IMR-90 (cell line): ENCODE measurements around the gene PROB1. TPM values are rescaled to one million over a fixed set of nuclear protein-coding genes. Genes with fewer than 3 reads are reported as not detected.

ENCODE experiments used
- ATAC-seq: fragments of 200-7000 bp; cut with Tn5 transposase; 2 replicates; pipeline ENCODE4 v1.9.1; 2020; ENCODE audit warnings: low read depth, mild to moderate bottlenecking, moderate library complexity
- BruUV-seq: library from RNA; stranded (reverse); fragments of 400-500 nt; replicated peaks from 2 replicates; lab custom pipeline; 2021; lab: Mats Ljungman, UMichigan
- CTCF ChIA-PET: fragments of 300-600 bp; formaldehyde crosslinking; extraction: SDS; loops from one replicate; lab custom pipeline; 2021; ENCODE audit warnings: antibody characterized with exemption; lab: Yijun Ruan, JAX
- POLR2A ChIA-PET: fragments of 300-600 bp; sonication (Branson Sonifier 250); formaldehyde crosslinking; loops from one replicate; lab custom pipeline; 2022; ENCODE audit warnings: antibody characterized with exemption; ENCODE audit not compliant: unreplicated experiment; lab: Charles Lee
- DNase-seq: peaks from one replicate; pipeline ENCODE4 v3.0.0; 2013
- H2AFZ ChIP-seq: replicated peaks from 2 replicates; pipeline ENCODE3; 2013; ENCODE audit warnings: low read length, mild to moderate bottlenecking; ENCODE audit not compliant: poor library complexity
- H2AK5ac ChIP-seq: 2 replicates; pipeline ENCODE4 v1.6.1; 2013; ENCODE audit warnings: low read depth, low read length, inconsistent platforms
- H2AK9ac ChIP-seq: replicated peaks from 2 replicates; pipeline ENCODE3; 2013; ENCODE audit warnings: mild to moderate bottlenecking, low read depth, low read length, moderate library complexity; ENCODE audit not compliant: poor library complexity
- H2BK120ac ChIP-seq: 2 replicates; pipeline ENCODE4 v1.6.1; 2013; ENCODE audit warnings: low read depth, low read length, inconsistent platforms
- H2BK15ac ChIP-seq: 3 replicates; pipeline ENCODE4 v1.6.1; 2013; ENCODE audit warnings: low read depth, low read length, inconsistent platforms
- H2BK20ac ChIP-seq: 2 replicates; pipeline ENCODE4 v1.6.1; 2013; ENCODE audit warnings: low read depth, mild to moderate bottlenecking, inconsistent platforms, low read length, moderate library complexity
- H2BK5ac ChIP-seq: 2 replicates; pipeline ENCODE4 v1.6.1; 2013; ENCODE audit warnings: mild to moderate bottlenecking, low read depth, low read length, inconsistent platforms; ENCODE audit not compliant: poor library complexity, severe bottlenecking
- H3K14ac ChIP-seq: replicated peaks from 2 replicates; pipeline ENCODE4 v1.6.1; 2013; ENCODE audit warnings: low read depth, low read length, inconsistent platforms
- H3K18ac ChIP-seq: 2 replicates; pipeline ENCODE4 v1.6.1; 2013; ENCODE audit warnings: low read depth, low read length, control low read depth
- H3K23ac ChIP-seq: 2 replicates; pipeline ENCODE4 v1.6.1; 2013; ENCODE audit warnings: low read depth, low read length, inconsistent platforms
- H3K27ac ChIP-seq: 2 replicates; pipeline ENCODE4 v1.5.1; 2013; ENCODE audit warnings: mild to moderate bottlenecking, control low read depth, low read length; ENCODE audit not compliant: insufficient read depth
- H3K27me3 ChIP-seq: 2 replicates; pipeline ENCODE4 v1.6.1; 2013; ENCODE audit warnings: low read length; ENCODE audit not compliant: control insufficient read depth, insufficient read depth
- H3K36me3 ChIP-seq: 2 replicates; pipeline ENCODE4 v1.6.1; 2013; ENCODE audit warnings: low read length, mixed read lengths; ENCODE audit not compliant: control insufficient read depth, insufficient read depth
- H3K4ac ChIP-seq: 2 replicates; pipeline ENCODE4 v1.6.1; 2013; ENCODE audit warnings: low read depth, low read length, inconsistent platforms
- H3K4me1 ChIP-seq: 2 replicates; pipeline ENCODE4 v1.6.1; 2013; ENCODE audit warnings: low read length, mixed read lengths; ENCODE audit not compliant: control insufficient read depth, insufficient read depth
- H3K4me2 ChIP-seq: 2 replicates; pipeline ENCODE4 v1.6.1; 2013; ENCODE audit warnings: low read depth, mild to moderate bottlenecking, control low read depth, low read length, moderate library complexity
- H3K4me3 ChIP-seq: 2 replicates; pipeline ENCODE4 v1.5.1; 2013; ENCODE audit warnings: low read depth, mild to moderate bottlenecking, control low read depth, low read length, moderate library complexity; ENCODE audit not compliant: insufficient read depth
- H3K56ac ChIP-seq: 2 replicates; pipeline ENCODE4 v1.6.1; 2013; ENCODE audit warnings: low read length, inconsistent platforms; ENCODE audit not compliant: insufficient read depth; ENCODE audit errors: extremely low read depth
- H3K79me1 ChIP-seq, 2 experiments: 2 replicates each; pipeline ENCODE4 v1.6.1; 2013; ENCODE audit warnings: low read length in 2 of 2, inconsistent platforms in 1 of 2, low read depth in 1 of 2
- H3K9ac ChIP-seq: 2 replicates; pipeline ENCODE4 v1.6.1; 2013; ENCODE audit warnings: low read depth, low read length, control low read depth
- H3K9me1 ChIP-seq: 2 replicates; pipeline ENCODE4 v1.6.1; 2013; ENCODE audit warnings: low read length, inconsistent platforms; ENCODE audit not compliant: insufficient read depth
- H3K9me3 ChIP-seq: 2 replicates; pipeline ENCODE4 v1.6.1; 2013; ENCODE audit warnings: low read length; ENCODE audit not compliant: control insufficient read depth, insufficient read depth
- H4K20me1 ChIP-seq: 2 replicates; pipeline ENCODE4 v1.6.1; 2013; ENCODE audit warnings: low read length, inconsistent platforms; ENCODE audit not compliant: insufficient read depth
- H4K5ac ChIP-seq: 2 replicates; pipeline ENCODE4 v1.6.1; 2013; ENCODE audit warnings: mild to moderate bottlenecking, low read depth, low read length, control low read depth
- H4K8ac ChIP-seq, 2 experiments: 2 replicates each; pipeline ENCODE4 v1.6.1; 2013; ENCODE audit warnings: low read depth in 2 of 2, low read length in 2 of 2, control low read depth in 1 of 2, inconsistent platforms in 1 of 2
- H4K91ac ChIP-seq: 2 replicates; pipeline ENCODE4 v1.6.1; 2013; ENCODE audit warnings: low read depth, low read length, inconsistent platforms; ENCODE audit not compliant: insufficient read depth
- CEBPB ChIP-seq: IDR thresholded peaks from 2 replicates; pipeline ENCODE4 v1.6.1; 2012; ENCODE audit warnings: low read depth, low read length, improper control_type of control experiment
- CHD1 ChIP-seq: IDR thresholded peaks from 2 replicates; pipeline ENCODE4 v1.6.1; 2012; ENCODE audit warnings: low read depth, low read length, improper control_type of control experiment
- FOS ChIP-seq: fragments of 150-350 bp; IDR thresholded peaks from 2 replicates; pipeline ENCODE4 v1.6.1; 2016; ENCODE audit warnings: low read depth, low read length
- MAFK ChIP-seq: IDR thresholded peaks from 2 replicates; pipeline ENCODE4 v1.6.1; 2012; ENCODE audit warnings: low read depth, low read length, improper control_type of control experiment
- MXI1 ChIP-seq: IDR thresholded peaks from 2 replicates; pipeline ENCODE4 v1.6.1; 2012; ENCODE audit warnings: low read depth, mild to moderate bottlenecking, low read length, moderate library complexity, borderline replicate concordance
- POLR2A ChIP-seq: IDR thresholded peaks from 2 replicates; pipeline ENCODE4 v1.6.1; 2012; ENCODE audit warnings: mild to moderate bottlenecking, low read depth, low read length
- RAD21 ChIP-seq: IDR thresholded peaks from 2 replicates; pipeline ENCODE4 v1.6.1; 2012; ENCODE audit warnings: low read length, improper control_type of control experiment
- RCOR1 ChIP-seq: IDR thresholded peaks from 2 replicates; pipeline ENCODE4 v1.6.1; 2012; ENCODE audit warnings: mild to moderate bottlenecking, low read length, improper control_type of control experiment; ENCODE audit not compliant: insufficient replicate concordance
- RFX5 ChIP-seq: IDR thresholded peaks from 2 replicates; pipeline ENCODE4 v1.8.0; 2012; ENCODE audit warnings: low read depth, mild to moderate bottlenecking, low read length, moderate library complexity
- SMC3 ChIP-seq: fragments of 150-350 bp; IDR thresholded peaks from 2 replicates; pipeline ENCODE4 v1.6.1; 2016; ENCODE audit warnings: low read depth, mild to moderate bottlenecking, antibody characterized with exemption, low read length, moderate library complexity
- WGBS, 2 experiments: methylation state at CpG; one replicate each; pipeline versions ENCODE4 v1.1.5 to v1.1.7; 2013; ENCODE audit warnings: missing lambda C conversion rate in 2 of 2; ENCODE audit not compliant: insufficient read length in 1 of 2; ENCODE audit errors: extremely low coverage in 2 of 2; 5-methylcytosine and 5-hydroxymethylcytosine counted together
- dilution Hi-C: fragments of 300-500 bp; cut with HindIII; formaldehyde crosslinking; loops from one replicate; pipeline ENCODE4 v1.14.3; 2018; ENCODE audit warnings: low sequenced_read_pairs; ENCODE audit not compliant: unreplicated experiment
- in situ Hi-C: fragments of 300-500 bp; cut with MboI; formaldehyde crosslinking; loops from 3 replicates; pipeline ENCODE4 v1.14.3; 2019; ENCODE audit warnings: low sequenced_read_pairs, inconsistent platforms, mixed read lengths
- intact Hi-C: fragments of 100-400 bp; cut with micrococcal nuclease; formaldehyde crosslinking; loops from 2 replicates; pipeline ENCODE4 v1.10.0; 2022
- polyA plus RNA-seq, 3 experiments: library from polyadenylated mRNA; depleted of rRNA; stranded (reverse); fragments of >200 nt; gene quantifications; 2 replicates each; pipeline ENCODE4 v1.2.3, GENCODE V29; 2012; ENCODE audit warnings: low replicate concordance in 1 of 3
- total RNA-seq: library from RNA; depleted of rRNA; stranded (reverse); fragments of >200 nt; gene quantifications from 2 replicates; pipeline ENCODE4 v1.2.3, GENCODE V29; 2012
- TF ChIP-seq, protein P1 (sequence below): fragments of 150-350 bp; IDR thresholded peaks from 2 replicates; pipeline ENCODE4 v1.6.1; 2016; ENCODE audit warnings: low read depth, mild to moderate bottlenecking, low read length, moderate library complexity, borderline replicate concordance
- TF ChIP-seq, protein P2 (sequence below): fragments of 150-350 bp; IDR thresholded peaks from 2 replicates; pipeline ENCODE4 v1.6.1; 2017; ENCODE audit warnings: mild to moderate bottlenecking, antibody characterized with exemption, low read length, low read depth
- TF ChIP-seq, protein P3 (sequence below): conservative IDR thresholded peaks from 2 replicates; pipeline ENCODE4 v1.5.1; 2012; ENCODE audit warnings: mild to moderate bottlenecking, low read depth, low read length, improper control_type of control experiment

The PROB1 gene
- total and polyA plus RNA-seq, 2 of the 4 experiments (the other 2 are of a cell fraction) = under 0.01 to 0.38 TPM

DNA sequence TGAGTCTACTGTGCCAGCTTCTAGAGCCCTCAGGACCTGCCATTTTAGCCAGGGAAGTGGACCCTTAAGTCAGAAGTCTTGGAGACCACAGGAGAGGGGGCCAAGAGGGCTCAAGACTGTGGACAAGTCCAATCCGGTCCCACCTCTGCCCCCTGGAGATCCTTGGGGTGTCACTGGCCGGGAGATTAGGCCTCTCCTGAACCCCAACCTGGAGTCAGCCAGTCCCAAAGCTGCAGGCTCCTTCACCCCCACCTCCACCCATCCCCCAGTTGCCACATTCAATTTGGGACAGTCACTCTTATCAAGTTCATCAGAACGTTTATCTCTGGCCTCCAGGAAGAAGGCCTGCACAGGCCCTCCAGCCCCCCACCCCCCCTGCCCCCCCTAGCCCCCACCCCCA, 12.1 kb downstream of the PROB1 start:
- in situ Hi-C loops = no loop called here
- Histone ChIP-seq H4K20me1 (no peaks in the 10 kb centered on the region), H4K91ac (no peak overlapping the region), H2BK20ac (no peak overlapping the region), H2AK9ac (no peak overlapping the region), H3K56ac (no peak overlapping the region), H3K4me2 (no peak overlapping the region), H3K4me1 (peaks cover 3% of the 10 kb centered on the region; the same call in 1 of the 2 replicates), H2AFZ (no peak overlapping the region), H3K9me1 (no peaks in the 10 kb centered on the region), H3K36me3 (peaks cover 2% of the 10 kb centered on the region; the same call in 1 of the 2 replicates), H3K27ac (no peak overlapping the region), H4K8ac (no peak overlapping the region), H3K23ac (no peak overlapping the region), H3K18ac (no peak overlapping the region), H3K4me3 (no peak overlapping the region), H2BK15ac (no peak overlapping the region), H2BK120ac (no peak overlapping the region), H3K4ac (no peak overlapping the region), H3K14ac (no peak overlapping the region), H4K5ac (no peak overlapping the region), H2AK5ac (no peak overlapping the region), H3K9ac (no peak overlapping the region), H2BK5ac (no peak overlapping the region), H3K9me3 (no peaks in the 10 kb centered on the region), H3K79me1 (no peaks in the 10 kb centered on the region), H3K27me3 (no peaks in the 10 kb centered on the region)
- WGBS, 2 experiments = no CpG with 5 or more reads among the region's 3 CpGs
- ChIA-PET CTCF (no interaction called here), POLR2A (no interaction called here)
- intact Hi-C loops = no loop called here
- TF ChIP-seq MAFK (no peak), CHD1 (no peak), FOS (no peak), POLR2A (no peak), SMC3 (no peak), RFX5 (no peak), CEBPB (no peak), RAD21 (no peak), MXI1 (no peak), RCOR1 (no peak)
- TF ChIP-seq, protein P1, sequence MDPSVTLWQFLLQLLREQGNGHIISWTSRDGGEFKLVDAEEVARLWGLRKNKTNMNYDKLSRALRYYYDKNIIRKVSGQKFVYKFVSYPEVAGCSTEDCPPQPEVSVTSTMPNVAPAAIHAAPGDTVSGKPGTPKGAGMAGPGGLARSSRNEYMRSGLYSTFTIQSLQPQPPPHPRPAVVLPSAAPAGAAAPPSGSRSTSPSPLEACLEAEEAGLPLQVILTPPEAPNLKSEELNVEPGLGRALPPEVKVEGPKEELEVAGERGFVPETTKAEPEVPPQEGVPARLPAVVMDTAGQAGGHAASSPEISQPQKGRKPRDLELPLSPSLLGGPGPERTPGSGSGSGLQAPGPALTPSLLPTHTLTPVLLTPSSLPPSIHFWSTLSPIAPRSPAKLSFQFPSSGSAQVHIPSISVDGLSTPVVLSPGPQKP = no peak
- TF ChIP-seq, protein P2, sequence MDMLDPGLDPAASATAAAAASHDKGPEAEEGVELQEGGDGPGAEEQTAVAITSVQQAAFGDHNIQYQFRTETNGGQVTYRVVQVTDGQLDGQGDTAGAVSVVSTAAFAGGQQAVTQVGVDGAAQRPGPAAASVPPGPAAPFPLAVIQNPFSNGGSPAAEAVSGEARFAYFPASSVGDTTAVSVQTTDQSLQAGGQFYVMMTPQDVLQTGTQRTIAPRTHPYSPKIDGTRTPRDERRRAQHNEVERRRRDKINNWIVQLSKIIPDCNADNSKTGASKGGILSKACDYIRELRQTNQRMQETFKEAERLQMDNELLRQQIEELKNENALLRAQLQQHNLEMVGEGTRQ = no peak
- TF ChIP-seq, protein P3, sequence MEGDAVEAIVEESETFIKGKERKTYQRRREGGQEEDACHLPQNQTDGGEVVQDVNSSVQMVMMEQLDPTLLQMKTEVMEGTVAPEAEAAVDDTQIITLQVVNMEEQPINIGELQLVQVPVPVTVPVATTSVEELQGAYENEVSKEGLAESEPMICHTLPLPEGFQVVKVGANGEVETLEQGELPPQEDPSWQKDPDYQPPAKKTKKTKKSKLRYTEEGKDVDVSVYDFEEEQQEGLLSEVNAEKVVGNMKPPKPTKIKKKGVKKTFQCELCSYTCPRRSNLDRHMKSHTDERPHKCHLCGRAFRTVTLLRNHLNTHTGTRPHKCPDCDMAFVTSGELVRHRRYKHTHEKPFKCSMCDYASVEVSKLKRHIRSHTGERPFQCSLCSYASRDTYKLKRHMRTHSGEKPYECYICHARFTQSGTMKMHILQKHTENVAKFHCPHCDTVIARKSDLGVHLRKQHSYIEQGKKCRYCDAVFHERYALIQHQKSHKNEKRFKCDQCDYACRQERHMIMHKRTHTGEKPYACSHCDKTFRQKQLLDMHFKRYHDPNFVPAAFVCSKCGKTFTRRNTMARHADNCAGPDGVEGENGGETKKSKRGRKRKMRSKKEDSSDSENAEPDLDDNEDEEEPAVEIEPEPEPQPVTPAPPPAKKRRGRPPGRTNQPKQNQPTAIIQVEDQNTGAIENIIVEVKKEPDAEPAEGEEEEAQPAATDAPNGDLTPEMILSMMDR = no peak
- dilution Hi-C loops = no loop called here
- no peak for ATAC-seq
- DNase-seq = no peak
- BruUV-seq = no TSS peak
